WTC11 (cell line): ENCODE results near the gene GMEB2.

Experiments
- CTCF ChIP-seq: fragments of 200-600 bp; IDR thresholded peaks from 2 replicates; pipeline ENCODE4 v1.8.0; 2022; ENCODE audit warnings: antibody characterized with exemption
- MLX ChIP-seq: sonication (generic); formaldehyde crosslinking; IDR thresholded peaks from 2 replicates; pipeline ENCODE4 v1.8.1; 2023; ENCODE audit warnings: mild to moderate bottlenecking, missing genetic modification reagents, moderate library complexity
- MYBL2 ChIP-seq: sonication (generic); formaldehyde crosslinking; IDR thresholded peaks from 2 replicates; pipeline ENCODE4 v1.8.1; 2023; ENCODE audit warnings: mild to moderate bottlenecking, moderate library complexity, missing genetic modification reagents
- SMAD4 ChIP-seq: sonication (generic); formaldehyde crosslinking; IDR thresholded peaks from 2 replicates; pipeline ENCODE4 v1.8.0; 2022; ENCODE audit warnings: mild to moderate bottlenecking, missing genetic modification reagents
- SOX15 ChIP-seq: fragments of 250-450 bp; sonication (Bioruptor Pico); IDR thresholded peaks from 2 replicates; pipeline ENCODE4 v1.9.0; 2021; ENCODE audit warnings: mild to moderate bottlenecking
- TEAD1 ChIP-seq: sonication (generic); formaldehyde crosslinking; IDR thresholded peaks from 2 replicates; pipeline ENCODE4 v1.8.0; 2022; ENCODE audit warnings: mild to moderate bottlenecking, missing genetic modification reagents
- ZNF121 ChIP-seq: sonication (generic); formaldehyde crosslinking; IDR thresholded peaks from 2 replicates; pipeline ENCODE4 v1.8.0; 2023; ENCODE audit warnings: missing genetic modification reagents
- ZNF281 ChIP-seq: sonication (generic); formaldehyde crosslinking; IDR thresholded peaks from 2 replicates; pipeline ENCODE4 v1.8.0; 2023; ENCODE audit warnings: mild to moderate bottlenecking, missing genetic modification reagents

- no peak for TF ChIP-seq ZNF121 (CRISPR knock-in tag)
- no peak for TF ChIP-seq CTCF
- no peak for TF ChIP-seq MYBL2
- no peak for TF ChIP-seq MLX (CRISPR knock-in tag)
- no peak for TF ChIP-seq TEAD1 (CRISPR knock-in tag)
- no peak for TF ChIP-seq ZNF281 (CRISPR knock-in tag)
- TF ChIP-seq SOX15 (CRISPR knock-in tag), result no peak
- no peak for TF ChIP-seq SMAD4 (CRISPR knock-in tag)
These were observed 61.1 kb downstream of the GMEB2 start for GRCh38 chr20:63565699-63566335.
